ENCODE data around the gene ANKRD42.

The ANKRD42 gene

GRCh38 chr11:83156144-83156995 lies 37.1 kb upstream of the ANKRD42 start:
- no peak for TF ChIP-seq CTCF (conservative IDR thresholded peaks at IDR 0.05)
- H3K27ac ChIP-seq = peak overlapping the region; percentile 96

GRCh38 chr11:83156996-83157593 lies 36.4 kb upstream of the ANKRD42 start, which contains the start of gene PCF11:
PCF11 (plus strand) TSS chr11:83157131; CDS start chr11:83157440, 309 bp downstream.
- TF ChIP-seq CTCF (conservative IDR thresholded peaks at IDR 0.05) = no peak
- H3K27ac ChIP-seq = peak within 1 kb of the TSS; percentile 96

GRCh38 chr11:83157594-83158356 lies 35.7 kb upstream of the ANKRD42 start:
- peak overlapping the region; percentile 96 for H3K27ac ChIP-seq
- TF ChIP-seq CTCF (conservative IDR thresholded peaks at IDR 0.05) = no peak

- peak overlapping the region; percentile 96 for H3K27ac ChIP-seq
- TF ChIP-seq CTCF (conservative IDR thresholded peaks at IDR 0.05) = no peak
These were observed 35.1 kb upstream of the ANKRD42 start for GRCh38 chr11:83158357-83158786.

GRCh38 chr11:83158965-83159901 lies 34.3 kb upstream of the ANKRD42 start:
- TF ChIP-seq CTCF (conservative IDR thresholded peaks at IDR 0.05) = no peak
- H3K27ac ChIP-seq = peak overlapping the region; percentile 96

GRCh38 chr11:83159902-83160865 lies 33.3 kb upstream of the ANKRD42 start:
- TF ChIP-seq CTCF (conservative IDR thresholded peaks at IDR 0.05) = no peak
- peak overlapping the region; percentile 96 for H3K27ac ChIP-seq

Data from VCaP (cell line).